ENCODE measurements around the gene ATP2B2. TPM values are rescaled to one million over a fixed set of nuclear protein-coding genes. Genes with fewer than 3 reads are reported as not detected.

ATP2B2 gene
- total and polyA plus RNA-seq, 9 of the 15 experiments (the other 6 are each of a cell fraction or from before 2014, with no cell fraction given): 0.06 TPM; not detected in 8

DNA sequence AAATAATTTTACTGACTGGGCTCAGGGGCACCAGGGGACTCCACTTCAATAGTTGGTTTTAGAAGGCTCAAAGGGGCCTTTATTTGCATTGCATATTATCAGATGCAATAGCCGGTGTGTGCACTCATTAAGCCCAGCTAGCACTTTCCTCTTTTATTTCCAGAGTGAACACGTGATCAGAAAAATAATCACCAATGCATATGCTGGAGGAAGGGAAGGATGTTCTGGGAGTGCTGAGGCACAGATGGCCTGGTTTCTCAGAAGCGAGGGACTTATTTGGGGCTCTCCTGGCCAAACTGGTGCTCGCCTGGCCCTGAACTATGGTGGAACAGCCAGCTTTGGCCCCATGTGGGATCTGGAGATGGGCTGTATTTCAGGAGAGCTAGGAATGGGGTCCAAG is 124.0 kb downstream of the ATP2B2 start:
- peaks cover 0 to 5% of the 10 kb centered on the region in 2 experiments; a peak in 1 of 5 replicates for H3K4me1 ChIP-seq (replicated peaks in 1 of 2; ENCODE audit: control insufficient read depth in 2 of 2, insufficient read depth in 2 of 2, low read length in 2 of 2)
- H3K9ac ChIP-seq (ENCODE audit: insufficient read depth in 1 of 2, low read depth in 2 of 2, low read length in 2 of 2): no peak overlapping the region
- DNase-seq (ENCODE audit: extremely low read depth in 1 of 4, low spot score in 3 of 4) (no peak), FAIRE-seq (no peak), ATAC-seq (no peak)
- H3K27me3 ChIP-seq (ENCODE audit: control insufficient read depth in 2 of 2, insufficient read depth in 2 of 2, low read length in 2 of 2): peaks cover 33 to 63% of the 10 kb centered on the region in 2 experiments
- no TSS peak for BruUV-seq (replicated peaks)
- H3K79me2 ChIP-seq (ENCODE audit: control insufficient read depth, insufficient read depth, low read length): no peaks in the 10 kb centered on the region
- no peak overlapping the region for H3K4me3 ChIP-seq
- intact Hi-C loops (cut with micrococcal nuclease) (no loop called here), in situ Hi-C loops (cut with MboI) (no loop called here)
- H3K27ac ChIP-seq (ENCODE audit: extremely low read depth, low read depth, low read length): no peak overlapping the region
- peaks cover 5% of the 10 kb centered on the region for H4K20me1 ChIP-seq (replicated peaks; ENCODE audit: control insufficient read depth, insufficient read depth, low read length)
- TF ChIP-seq, protein P1, sequence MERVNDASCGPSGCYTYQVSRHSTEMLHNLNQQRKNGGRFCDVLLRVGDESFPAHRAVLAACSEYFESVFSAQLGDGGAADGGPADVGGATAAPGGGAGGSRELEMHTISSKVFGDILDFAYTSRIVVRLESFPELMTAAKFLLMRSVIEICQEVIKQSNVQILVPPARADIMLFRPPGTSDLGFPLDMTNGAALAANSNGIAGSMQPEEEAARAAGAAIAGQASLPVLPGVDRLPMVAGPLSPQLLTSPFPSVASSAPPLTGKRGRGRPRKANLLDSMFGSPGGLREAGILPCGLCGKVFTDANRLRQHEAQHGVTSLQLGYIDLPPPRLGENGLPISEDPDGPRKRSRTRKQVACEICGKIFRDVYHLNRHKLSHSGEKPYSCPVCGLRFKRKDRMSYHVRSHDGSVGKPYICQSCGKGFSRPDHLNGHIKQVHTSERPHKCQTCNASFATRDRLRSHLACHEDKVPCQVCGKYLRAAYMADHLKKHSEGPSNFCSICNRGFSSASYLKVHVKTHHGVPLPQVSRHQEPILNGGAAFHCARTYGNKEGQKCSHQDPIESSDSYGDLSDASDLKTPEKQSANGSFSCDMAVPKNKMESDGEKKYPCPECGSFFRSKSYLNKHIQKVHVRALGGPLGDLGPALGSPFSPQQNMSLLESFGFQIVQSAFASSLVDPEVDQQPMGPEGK (CRISPR knock-in tag; IDR thresholded peaks at IDR 0.05; ENCODE audit: borderline replicate concordance): no peak
- TF ChIP-seq RAD51 (IDR thresholded peaks at IDR 0.05; ENCODE audit: borderline replicate concordance, low read depth): peak; percentile 37
- TF ChIP-seq, protein P2, sequence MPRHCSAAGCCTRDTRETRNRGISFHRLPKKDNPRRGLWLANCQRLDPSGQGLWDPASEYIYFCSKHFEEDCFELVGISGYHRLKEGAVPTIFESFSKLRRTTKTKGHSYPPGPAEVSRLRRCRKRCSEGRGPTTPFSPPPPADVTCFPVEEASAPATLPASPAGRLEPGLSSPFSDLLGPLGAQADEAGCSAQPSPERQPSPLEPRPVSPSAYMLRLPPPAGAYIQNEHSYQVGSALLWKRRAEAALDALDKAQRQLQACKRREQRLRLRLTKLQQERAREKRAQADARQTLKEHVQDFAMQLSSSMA (CRISPR knock-in tag; IDR thresholded peaks at IDR 0.05): no peak
- no peak for TF ChIP-seq YY1 (IDR thresholded peaks at IDR 0.05; ENCODE audit: borderline replicate concordance in 1 of 3, control insufficient read depth in 1 of 3, extremely low read depth in 1 of 3, insufficient read depth in 3 of 3, insufficient read length in 1 of 3, insufficient replicate concordance in 2 of 3, low read depth in 1 of 3, low read length in 2 of 3)
- WGBS (ENCODE audit: insufficient coverage, low coverage, missing lambda C conversion rate): 4% methylated on average over 4 of the region's 4 CpGs
- CTCF ChIA-PET (ENCODE audit: low intra/inter-chr PET ratio): no interaction called here
- no peaks in the 10 kb centered on the region for H3K9me3 ChIP-seq (replicated peaks; ENCODE audit: control insufficient read depth, insufficient read depth, low read depth, low read length)
- POLR2A ChIA-PET: interaction anchor here (0.6 to 1.7 kb wide), 4 partner anchors 11 to 564 kb away, joined by 3 to 9 read pairs (median 3); no protein-coding TSS in a partner anchor
- H2AFZ ChIP-seq (ENCODE audit: low read depth, low read length): no peak overlapping the region
- no peaks in the 10 kb centered on the region for H3K9me1 ChIP-seq (ENCODE audit: control insufficient read depth, insufficient read depth, low read length)
- H3K36me3 ChIP-seq (ENCODE audit: control insufficient read depth, insufficient read depth, low read length): no peaks in the 10 kb centered on the region
- H3K4me2 ChIP-seq (ENCODE audit: insufficient read depth, low read length): no peak overlapping the region
